Glomerular visceral epithelial cell (primary cell): ENCODE data around the gene PDE4C.
A peak's percentile ranks its signal among the peaks of the same experiment; 100 is the strongest.

Source experiments
- DNase-seq: peaks from one replicate; pipeline ENCODE4 v3.0.0-alpha.2; 2016; ENCODE audit errors: extremely low spot score

Gene PDE4C

GRCh38 chr19:18225702-18226468, at the start of gene PDE4C:
PDE4C (minus strand) TSS chr19:18226438; CDS start chr19:18226415, 23 bp downstream.
- no peak for DNase-seq

DNA sequence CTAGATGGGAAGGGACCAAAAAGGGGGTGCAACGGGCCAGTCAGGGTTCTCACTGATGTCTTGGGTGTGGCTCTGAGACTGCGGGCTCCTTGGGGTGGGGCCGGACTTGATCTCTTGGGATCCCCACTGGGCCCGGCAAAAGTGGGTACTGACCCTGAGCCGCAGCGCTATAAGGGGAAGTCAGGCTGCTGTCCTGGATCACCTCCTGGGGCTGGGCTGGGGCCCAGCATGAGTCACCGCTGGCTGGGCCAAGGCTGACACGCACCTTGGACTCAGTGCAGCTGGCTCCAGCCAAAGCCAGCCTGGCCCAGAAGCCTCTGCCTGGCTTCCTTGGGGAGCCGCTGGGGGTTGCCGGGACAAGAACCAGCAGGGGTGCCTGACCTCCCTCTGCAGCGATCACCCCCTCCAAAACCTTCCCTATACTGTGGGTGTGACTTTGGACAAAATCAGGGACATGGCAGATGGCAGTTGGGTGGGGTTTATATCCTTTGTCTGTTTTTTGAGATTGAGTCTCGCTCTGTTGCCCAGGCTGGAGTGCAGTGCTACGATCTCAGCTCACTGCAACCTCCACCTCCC, 48.6 kb upstream of the PDE4C start:
- DNase-seq, result peak; percentile 93

DNA sequence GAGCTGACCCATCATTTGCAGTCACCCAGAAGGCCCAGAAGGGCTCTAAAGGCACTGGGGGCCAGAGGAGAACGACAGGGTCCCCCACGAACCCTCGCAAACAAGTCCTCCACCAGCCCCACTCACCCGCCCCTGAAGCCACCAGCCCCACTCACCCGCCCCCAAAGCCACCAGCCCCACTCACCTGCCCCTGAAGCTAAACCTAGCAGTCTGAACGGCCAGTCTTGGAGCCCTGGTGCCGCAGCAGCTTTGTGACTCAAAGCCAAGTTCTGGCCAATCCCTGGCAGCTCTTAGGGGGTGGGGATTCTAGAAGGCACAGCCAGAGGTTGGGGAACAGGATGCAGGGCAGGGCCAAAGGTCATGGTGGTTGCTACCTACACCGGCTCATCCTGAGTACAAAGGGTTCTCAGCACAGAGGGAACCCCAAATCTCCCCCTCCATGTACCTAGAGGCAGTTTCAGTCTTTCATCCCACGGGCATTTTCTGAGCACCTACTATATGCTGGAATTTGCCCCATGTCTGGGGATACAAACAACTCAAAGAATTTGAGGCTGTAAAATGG, 48.1 kb upstream of the PDE4C start, which contains the start of gene IQCN:
Gene IQCN (minus strand): TSS at position 234 of the 562 bp plus-strand sequence. CDS start 4,974 bp downstream, outside the sequence.
- peak; percentile 47 for DNase-seq

- DNase-seq, result no peak
Measured at GRCh38 chr19:18273561-18274218, 47.5 kb upstream of the PDE4C start.

GRCh38 chr19:18271433-18271841, 45.2 kb upstream of the PDE4C start:
- no peak for DNase-seq

DNA sequence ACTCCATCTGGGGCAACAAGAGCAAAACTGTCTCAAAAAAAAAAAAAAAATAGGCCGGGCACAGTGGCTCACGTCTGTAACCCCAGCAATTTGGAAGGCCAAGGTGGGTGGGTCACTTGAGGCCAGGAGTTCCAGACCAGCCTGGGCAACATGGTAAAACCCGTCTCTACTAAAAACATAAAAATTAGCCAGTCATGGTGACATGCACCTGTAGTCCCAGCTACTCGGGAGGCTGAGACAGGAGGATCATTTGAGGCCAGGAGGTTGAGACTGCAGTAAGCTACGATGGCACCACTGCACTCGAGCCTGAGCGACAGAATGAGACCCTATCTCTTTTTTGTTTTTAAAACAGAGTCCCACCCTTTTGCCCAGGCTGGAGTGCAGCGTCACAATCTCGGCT, 44.1 kb upstream of the PDE4C start:
- no peak for DNase-seq

GRCh38 chr19:18269070-18269723, 43.0 kb upstream of the PDE4C start:
- no peak for DNase-seq

DNA sequence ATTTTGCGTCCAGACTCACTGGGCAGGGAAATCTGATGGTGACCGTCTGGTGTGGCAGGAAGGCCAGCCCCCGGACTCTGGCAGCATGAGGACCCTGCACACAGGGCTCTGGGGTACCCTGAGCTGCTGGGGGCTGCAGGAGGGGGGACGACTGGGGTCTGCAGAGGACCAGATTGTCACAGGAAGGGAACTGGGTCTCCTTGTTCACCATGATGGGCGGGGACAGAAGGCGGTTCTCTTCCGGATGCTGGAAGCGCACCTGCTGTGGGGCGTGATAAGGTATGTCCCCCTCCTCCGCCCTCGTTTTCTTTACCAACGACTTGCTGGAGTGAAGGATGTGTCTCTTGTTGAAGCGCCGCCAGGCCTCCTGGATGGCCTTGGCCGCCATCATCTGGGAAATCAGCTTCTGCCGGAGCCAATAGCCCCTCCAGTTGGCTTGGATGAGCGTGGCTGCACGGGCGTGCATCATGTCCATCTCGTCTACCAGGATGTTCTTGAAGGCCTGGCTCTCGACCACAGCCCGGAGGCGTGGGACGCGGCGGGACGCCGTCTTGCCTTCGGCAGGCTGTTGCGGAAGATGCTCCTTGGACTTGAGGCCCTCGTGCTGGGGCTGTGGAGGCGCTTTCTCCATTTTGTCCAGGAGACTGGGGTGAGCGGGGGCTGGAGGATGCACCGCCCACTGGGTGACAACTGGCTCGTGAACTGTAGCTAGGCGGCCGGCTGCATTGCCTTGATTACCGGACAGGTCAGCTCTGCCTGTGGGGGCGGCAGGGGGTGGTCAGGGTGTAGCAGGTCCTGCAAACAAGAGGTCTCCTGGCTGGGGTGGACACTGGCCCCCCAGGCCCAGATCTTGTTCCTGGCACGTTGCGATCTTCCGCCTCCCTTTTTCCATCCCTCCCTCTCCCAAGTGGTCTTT, 40.8 kb upstream of the PDE4C start:
- DNase-seq, result no peak

- DNase-seq, result no peak
Measured at GRCh38 chr19:18265582-18265981, 39.3 kb upstream of the PDE4C start.

DNA sequence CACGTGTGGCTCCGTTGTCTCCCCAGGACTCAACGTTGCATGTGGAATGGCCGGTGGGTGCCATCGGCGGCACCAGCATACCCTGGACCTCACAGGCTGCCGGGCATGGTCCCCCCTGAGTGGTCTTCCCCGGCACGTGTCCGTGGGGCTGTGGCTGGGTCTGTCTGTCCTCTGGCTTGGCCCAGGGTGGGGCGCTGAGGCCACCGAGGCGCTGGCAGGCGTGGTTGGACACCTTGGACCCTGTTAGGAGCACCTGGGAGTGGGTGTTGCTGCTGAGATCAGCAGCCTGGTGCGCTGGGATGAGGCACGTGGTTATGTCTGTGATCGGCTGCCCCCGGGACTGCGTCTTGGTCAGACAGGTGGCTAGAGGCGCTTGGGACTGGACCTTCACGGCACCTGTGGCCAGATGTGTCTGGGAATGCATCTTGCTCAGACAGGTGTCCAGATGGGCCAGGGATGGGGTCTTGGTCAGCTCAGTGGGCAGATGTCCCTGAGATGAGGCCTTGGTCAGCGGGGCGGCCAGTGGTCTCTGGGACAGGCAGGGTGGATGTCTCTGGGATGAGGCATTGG, 38.8 kb upstream of the PDE4C start:
- no peak for DNase-seq

- DNase-seq, result no peak
Measured at GRCh38 chr19:18264137-18264854, 38.1 kb upstream of the PDE4C start.

- DNase-seq, result no peak
Measured at GRCh38 chr19:18263324-18264136, 37.3 kb upstream of the PDE4C start.

- no peak for DNase-seq
Measured at GRCh38 chr19:18262917-18263316, 36.7 kb upstream of the PDE4C start.

- no peak for DNase-seq
Measured at GRCh38 chr19:18262144-18262543, 35.9 kb upstream of the PDE4C start.

DNA sequence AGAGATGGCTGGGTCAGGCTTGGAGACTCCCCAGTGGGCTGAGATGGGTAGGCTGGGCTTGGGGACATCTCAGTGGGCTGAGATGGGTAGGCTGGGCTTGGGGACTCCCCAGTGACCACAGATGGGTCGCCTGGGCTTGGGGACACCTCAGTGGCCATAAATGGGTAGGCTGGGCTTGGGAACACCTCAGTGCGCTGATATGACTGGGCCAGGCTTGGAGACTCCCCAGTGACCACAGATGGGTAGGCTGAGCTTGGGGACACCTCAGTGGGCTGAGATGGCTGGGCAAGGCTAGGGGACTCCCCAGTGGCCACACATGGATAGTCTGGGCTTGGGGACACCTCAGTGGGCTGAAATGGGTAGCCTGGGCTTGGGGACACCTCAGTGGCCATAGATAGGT, 35.2 kb upstream of the PDE4C start:
- no peak for DNase-seq

- no peak for DNase-seq
Measured at GRCh38 chr19:18259893-18260292, 33.7 kb upstream of the PDE4C start.

DNA sequence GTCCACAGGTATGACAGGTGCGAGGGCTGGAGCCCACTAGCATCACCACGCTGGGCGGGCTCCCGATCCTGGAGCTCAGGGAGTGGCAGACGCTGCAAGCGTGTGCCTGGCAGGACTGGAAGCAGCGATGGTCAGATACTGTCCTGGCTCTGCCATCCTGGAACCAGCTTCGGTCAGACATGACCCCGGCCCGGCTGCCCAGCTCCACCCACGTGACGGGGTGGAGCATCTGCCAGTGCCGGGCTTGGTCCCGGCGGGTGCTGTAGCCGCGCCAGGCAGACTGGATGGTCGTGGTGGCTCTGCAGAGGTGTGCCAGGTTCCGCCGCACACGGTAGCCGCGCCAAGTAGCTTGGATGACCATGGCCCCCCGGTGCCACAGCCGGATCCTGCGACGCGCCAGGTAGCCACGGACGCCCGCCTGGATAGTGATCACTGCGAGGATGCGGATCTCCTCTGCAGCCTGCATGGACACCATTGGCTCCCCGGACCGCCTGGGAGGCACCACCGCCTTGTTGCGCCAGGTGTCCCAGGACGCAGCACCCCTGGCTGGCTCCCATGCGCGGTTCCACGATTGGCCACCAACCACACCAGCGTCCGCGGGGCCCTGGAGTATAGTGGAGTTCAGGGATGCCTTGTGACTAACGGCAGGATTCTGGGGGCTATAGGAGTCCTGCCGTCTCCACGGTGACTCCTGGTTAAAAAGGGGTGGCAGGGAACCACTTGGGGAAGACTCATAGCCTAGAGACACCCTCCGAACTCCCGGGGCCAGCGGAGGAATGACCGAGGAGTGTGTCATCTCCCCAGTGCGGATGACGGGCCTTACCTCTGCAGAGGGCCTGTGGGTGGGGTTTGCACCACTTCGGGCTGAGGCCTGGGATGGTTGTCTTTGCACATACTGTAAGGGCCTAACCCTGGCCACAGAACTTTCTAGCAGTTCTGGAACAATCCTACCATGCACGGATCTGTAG, 31.5 kb upstream of the PDE4C start:
- DNase-seq, result no peak
